Activated T-cell treated with anti-CD3 and anti-CD28 coated beads, Interleukin-2, amount 50 U/mL, for 48 hours (primary cell): ENCODE data around the gene ACP1.

Experiments used
- DNase-seq, 2 experiments: peaks; one replicate each; pipeline ENCODE4 v3.0.0-alpha.2; 2020

The ACP1 gene

DNA sequence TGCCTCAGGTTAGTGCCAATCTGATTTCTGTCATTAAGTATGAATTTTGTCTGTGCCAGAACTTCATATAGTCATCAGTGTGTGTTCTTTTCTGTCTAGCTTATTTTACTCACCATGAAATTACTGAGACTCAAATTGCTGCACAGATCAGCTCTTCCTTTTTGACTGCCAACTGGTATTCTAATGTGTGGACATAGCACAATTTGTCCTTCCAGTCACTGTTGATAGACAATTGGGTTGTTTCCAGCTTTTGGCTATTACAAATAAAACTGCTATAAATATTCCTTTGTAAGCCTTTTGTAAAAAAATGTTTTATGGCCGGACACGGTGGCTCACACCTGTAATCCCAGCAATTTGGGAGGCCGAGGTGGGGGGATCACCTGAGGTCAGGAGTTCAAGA is 8.7 kb upstream of the ACP1 start:
- DNase-seq = no peak

DNA sequence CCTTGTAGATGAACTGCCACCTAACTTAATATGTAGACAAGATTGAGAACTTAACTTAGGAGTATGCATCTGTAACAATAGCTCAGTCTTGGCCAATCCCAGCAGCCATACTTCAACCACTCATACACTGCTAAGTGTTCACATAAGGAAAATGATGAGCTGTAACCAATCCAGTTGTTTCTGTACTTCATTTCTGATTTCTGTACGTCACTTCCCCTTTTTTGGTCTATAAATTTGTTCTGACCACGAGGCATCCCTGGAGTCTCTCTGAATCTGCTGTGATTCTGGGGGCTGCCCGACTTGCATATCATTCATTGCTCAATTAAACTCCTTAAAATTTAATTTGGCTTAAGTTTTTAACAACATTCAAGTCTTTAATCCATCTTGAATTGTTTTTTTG is 7.3 kb upstream of the ACP1 start:
- no peak for DNase-seq

DNA sequence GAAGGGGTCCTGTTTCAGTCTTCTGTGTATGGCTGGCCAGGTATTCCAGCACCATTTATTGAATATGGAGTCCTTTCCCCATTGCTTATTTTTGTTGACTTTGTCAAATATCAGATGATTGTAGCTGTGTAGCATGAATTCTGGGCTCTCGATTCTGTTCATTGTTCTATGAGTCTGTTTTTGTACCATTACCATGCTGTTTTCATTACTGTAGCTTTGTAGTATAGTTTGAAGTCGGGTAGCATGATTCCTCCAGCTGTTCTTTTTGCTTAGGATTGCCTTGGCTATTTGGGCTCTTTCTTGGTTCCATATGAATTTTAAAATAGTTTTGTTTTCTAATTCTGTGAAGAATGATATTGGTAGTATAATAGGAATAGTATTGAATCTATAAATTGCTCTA is 6.9 kb upstream of the ACP1 start:
- no peak for DNase-seq

DNA sequence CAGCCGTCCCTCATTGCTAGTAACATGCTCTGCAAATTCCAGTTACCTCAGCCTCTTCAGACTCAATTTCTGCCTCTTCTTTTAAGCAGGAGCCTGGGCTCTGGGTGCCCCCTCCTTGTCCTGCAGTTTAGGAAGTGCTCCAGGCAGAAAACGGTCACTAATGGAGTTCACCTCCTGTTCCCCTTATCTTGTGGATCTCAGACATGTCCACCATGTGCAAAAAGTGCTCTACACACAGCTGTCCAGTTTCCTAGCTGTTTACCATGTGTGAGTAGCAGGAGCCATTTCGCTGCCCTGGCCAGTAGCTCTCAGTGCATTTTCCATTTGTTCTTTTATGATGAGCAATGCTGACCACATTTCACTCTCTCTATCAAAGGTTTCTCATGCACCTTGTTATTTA is 5.8 kb upstream of the ACP1 start:
- DNase-seq = no peak

DNA sequence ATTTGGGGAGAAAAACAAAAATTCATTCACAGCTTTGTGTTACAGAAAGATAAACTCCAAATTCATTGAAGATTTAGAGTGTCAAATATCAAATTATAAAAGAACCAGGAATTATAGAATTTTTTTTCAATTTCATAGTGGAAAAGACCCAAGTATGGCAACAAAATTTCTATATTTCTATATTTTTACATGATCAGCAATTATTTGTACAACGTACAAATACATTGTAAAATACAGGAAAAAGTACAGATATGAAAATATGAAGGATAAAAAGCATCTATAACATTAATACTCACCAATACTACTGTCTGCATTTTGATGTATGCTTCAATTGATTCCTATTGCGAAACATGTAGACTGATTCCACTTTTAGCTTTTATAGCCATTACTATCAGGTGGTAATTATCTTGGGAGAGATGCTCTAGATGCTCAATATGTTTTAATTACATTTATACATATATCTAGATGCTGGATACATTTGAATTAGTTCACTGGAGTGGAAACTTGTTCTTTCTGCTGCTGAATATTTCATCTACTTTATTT is 4.9 kb upstream of the ACP1 start:
- DNase-seq = no peak

DNA sequence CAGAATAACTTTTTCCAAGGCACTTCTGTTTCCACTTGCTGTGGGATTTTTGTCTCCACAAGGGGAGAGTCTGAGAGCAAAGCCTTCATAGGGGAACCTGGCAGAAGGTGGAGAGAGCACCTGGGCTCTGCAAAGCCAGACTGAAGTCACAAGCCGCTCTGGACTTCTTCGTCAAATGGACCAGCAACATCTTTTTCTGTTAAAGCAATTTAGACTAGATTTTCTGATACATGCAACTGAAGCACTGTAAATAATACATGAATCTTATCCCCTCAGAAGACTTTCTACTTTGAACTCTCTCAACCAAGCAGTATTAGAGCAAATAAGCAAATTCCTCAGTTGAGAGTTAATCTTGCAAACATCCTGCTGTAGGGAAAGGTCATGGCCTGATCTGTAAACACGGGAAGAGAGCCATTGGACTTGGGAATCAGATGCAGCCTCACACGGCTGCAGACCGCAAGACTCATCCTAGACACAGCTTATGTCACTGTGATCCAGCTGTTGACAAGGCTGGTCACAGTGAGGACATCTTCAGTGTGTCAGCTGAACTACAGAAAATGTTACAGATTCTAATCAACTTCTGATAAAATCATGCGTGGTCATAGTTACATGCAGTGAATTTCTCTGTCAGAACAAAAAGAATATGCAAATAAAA is 4.1 kb upstream of the ACP1 start:
- no peak for DNase-seq

DNA sequence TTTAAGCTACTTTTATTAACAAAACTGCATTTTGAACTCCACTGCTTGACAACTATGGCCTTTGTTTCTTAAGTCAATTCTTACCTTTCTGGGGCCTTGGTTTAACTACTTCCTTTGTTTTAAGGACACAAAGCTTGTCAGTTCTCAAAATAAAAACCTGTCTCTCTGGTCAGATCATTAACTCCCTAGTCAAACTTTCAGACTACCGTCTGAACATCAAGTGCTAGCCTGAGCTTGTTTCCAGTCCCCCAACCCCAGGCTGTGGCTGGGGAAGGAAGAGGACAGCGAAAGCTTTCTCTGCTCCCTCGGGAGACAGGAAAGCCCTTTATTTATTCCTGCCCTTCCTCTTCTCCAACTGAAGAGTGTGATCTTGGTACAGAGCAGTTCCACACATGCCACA is 2.6 kb upstream of the ACP1 start:
- DNase-seq = no peak

DNA sequence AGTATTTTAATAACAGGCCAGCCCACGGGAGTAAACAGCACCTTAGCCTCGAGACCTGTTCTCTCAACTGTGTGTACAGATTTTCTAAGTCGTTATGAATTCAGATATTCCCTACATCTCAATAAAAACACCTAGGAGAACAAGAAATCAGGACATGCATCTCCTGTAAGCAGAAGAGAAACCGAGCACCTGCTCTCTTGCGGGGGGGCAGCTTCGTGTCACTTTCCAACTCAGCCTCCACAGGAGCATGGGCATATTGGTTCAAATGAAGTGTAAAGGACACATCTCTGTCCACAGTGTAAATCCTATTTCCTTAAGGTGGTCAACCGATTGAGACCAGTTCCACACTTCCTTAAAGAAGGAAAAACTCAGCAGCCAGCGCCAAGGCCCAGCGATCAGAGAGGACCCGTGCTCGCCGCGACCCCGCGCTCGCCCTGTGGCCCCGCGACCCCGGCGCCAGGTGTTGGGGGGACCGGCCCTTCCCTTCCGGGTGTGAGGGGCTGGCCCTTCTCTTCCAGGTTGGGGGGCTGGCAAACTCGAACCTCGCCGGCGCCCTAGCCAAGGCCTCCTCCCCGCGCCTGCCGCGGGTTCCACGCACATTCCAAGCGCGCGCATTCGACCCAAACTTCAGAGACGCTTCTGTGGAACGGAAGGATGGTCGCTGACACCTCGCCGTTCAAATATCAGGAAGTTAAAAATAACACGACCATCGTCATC is 1.6 kb upstream of the ACP1 start:
- no peak for DNase-seq

DNA sequence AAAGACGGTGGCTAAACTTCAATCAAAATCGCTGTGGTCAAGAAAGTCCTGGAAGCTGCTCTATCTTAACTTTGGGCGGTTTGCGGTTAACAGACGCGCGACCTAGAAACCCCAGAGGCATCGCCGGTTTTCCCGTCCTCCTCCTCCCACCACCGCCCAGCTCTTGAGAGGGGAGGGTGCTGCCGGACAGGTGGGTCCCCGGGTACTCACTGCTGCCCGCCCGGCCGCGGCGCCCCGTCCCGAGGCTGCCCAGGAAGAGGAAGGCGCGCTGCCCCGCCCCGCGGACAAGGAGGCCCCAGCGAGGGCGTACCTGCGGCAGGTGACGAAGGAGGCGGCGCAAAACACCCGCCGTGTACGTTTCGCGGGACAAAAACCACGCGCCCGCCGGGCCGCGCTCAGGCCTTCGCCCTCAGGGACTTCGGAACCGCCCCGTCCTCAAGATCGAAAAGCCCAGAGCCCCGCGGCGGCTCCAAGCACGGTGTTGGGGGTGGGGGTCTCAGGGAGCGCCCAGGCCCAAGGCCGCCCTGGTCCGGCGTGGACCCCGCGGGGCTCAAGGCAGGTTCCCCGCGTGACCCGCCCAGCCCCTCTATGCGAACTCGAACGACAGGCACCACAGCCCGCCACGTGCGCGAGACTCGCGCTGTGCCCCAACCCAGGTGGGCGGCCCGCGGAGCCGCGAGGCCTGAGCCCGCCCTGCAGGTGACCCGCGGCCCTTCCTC is 814 bp upstream of the ACP1 start, which contains the start of gene SH3YL1:
SH3YL1 (minus strand) TSS at position 259 of the 719 bp plus-strand sequence; CDS start at position 211, 48 bp downstream.
- peak; percentile 49 to 60 for DNase-seq

DNA sequence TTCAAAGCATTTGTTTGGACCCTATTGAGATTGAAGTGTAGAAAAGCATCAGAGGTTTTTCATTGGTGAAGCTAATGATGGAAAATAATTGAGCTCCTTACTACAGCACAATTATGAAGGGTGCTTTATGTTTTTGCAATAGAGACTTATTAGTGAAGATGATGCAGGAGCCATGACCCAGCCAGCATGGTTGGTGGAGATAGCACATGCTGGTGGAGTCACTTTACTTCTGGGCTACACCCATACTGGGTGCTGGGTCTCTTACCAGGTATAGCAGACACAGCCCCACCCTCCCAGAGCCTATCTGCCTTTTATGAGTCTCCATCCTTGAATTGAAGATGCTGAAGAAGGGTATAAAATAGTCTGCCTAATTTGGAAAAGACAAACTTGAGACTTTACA is 3.6 kb downstream of the ACP1 start:
- no peak for DNase-seq

DNA sequence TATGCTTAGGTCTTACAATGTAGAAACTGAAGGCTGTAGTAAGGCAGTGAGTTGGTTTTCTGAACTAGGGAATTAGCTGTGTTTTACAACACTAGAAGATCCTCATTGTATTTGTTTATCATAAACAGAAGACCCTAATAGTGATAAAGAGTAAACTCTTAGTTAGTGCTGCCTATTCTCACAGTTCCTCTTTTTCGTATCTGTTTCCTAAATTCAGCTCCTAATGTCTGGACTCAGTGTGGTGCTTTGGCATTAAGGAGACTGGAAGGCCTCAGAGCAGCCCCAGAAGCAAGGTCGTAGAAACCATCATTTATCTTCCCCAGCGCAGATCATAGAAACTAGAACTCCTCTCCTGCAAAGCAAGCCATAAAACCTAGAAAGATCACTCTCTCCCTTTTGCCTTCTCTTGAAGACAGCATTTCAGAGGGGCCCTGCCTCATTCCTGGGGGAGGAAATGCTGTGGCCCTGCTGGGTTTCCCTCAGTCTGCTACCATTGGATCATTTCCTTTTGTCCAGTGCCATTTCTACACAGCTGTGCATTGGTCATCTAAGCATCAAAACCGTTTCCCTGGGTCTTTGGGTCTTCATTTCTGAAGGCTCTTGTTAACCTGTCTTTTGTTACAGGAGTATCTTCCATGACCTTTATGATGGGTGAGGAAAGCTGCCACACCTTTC is 4.7 kb downstream of the ACP1 start:
- DNase-seq = no peak

DNA sequence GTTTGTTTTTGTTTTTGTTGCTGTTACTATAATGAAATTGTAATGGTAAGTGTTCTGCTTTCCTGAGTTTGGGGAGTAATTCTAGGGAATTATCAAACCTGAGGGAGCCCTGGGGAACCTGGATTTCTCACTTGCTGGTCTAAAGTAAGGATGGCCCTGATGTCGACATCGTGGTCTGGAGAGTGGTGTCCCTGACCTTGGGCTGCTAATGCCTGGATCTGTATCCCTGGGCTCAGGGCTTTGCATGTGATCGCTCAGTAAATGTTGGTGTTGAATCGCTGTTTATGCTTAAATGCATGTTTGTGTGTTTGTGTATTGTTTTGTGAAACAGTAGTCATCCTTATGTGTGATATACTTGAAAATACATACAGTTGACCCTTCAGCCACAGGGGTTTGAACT is 6.1 kb downstream of the ACP1 start:
- DNase-seq = no peak

DNA sequence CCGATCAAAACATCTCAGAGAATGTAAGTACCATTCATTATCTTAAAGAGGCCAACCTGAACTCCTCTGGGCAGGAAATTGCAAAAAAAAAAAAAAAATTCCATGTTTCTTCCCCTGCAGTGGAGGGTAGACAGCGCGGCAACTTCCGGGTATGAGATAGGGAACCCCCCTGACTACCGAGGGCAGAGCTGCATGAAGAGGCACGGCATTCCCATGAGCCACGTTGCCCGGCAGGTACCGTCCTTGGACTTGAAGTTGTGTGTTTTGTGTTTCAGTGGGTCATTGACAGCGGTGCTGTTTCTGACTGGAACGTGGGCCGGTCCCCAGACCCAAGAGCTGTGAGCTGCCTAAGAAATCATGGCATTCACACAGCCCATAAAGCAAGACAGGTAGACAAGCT is 7.2 kb downstream of the ACP1 start:
- DNase-seq = no peak

DNA sequence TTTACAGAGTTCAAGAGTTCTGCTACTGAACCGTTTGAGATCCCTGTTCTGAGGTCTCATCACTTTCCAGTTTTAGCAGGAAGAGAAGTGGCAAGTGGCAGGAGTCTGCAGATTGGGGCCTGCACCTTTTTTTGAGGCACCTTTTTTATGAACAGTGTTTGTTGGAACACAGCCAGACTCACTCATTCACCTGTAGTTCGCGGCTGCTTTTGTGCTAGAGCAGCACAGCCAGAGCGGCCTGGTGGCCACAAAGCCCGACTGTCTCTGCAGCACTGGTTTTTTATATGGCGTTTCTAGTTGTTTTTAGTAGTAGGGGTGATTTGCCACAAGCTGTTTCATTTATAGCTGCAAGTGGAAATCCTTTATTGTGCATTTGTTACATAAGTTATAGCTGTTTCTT is 8.6 kb downstream of the ACP1 start:
- no peak for DNase-seq

DNA sequence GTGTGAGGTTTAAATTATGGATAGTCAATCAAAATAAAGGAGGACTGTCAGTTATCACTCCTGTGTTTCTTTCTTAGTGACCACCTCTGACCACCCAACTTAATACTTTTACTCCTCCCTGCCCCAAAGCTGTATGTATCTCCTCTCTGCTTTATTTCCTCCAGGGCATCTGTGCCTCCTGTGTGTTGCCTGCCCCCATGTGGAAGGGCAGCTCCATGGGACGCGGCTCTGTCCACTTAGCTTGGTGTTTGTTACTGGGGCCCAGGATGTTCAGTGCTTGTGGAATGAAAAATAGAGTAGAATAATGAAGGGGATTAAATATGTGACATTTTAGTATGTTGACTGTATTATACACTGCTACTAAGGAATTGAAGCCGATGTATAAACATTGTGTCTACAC is 9.8 kb downstream of the ACP1 start:
- no peak for DNase-seq

DNA sequence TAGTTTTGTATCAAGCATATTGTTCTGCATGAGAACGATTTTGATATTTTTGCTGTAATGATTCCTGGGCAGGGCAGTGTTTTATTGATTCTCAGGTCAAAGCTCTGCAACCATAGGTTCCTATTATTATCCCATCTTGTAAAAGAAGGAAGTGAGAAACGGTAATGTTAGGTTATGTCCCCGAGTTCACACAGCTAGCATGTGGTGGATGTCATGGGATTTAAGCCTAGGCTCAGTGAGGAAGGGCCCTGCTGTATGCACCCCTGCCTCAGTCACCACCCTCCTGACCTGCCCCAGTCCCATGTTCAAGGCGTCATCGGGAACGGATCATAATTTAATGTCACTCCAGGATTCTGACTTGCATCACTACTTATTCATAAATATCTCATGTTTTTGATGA is 10.7 kb downstream of the ACP1 start:
- DNase-seq = no peak

DNA sequence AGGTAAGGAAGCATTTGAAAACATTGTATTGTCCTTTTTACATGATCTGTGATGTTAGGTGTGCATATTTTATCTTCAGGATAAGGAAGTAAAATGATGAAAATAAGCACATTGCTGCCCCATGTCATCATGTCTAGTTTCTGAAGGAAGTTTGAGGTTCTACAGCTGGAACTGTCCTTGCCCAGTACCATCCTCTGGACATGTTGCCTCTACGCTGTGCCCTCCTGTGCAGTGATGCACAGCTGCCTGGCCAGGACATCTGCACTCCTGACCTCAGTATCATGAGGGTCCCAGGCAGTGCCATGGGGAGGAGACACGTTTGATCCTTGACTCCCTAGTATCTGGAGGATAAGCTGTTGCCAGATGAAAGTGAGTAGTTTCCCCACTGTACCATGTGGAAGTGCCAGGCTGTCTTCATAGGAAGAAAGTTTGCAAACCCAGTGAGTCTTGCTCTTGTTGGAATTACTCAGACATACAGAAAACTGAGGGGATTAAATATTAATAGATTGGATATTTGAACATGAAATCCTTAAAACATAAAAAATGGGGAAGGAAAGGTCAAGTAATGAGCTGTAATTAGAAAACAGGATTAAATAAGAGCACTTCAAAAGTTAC is 13.7 kb downstream of the ACP1 start:
- no peak for DNase-seq

DNA sequence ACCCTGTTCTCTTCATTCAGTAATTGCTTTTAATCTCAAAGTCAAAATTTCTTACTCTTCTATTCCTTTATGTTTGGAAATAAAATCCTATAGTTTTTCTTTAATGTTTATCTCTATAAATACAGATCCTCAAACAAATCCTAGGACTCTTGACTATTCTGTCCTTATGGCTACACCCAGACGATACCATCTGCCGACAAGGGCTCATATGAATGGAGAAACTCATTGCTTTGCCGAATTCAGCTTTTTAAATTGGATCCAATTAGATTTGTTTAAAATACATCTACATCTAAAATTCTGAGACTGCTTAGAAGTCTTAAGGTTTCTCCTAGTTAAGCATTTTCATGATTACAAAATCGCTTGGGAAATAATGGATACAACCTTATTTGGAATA is 14.2 kb downstream of the ACP1 start:
- DNase-seq = no peak

DNA sequence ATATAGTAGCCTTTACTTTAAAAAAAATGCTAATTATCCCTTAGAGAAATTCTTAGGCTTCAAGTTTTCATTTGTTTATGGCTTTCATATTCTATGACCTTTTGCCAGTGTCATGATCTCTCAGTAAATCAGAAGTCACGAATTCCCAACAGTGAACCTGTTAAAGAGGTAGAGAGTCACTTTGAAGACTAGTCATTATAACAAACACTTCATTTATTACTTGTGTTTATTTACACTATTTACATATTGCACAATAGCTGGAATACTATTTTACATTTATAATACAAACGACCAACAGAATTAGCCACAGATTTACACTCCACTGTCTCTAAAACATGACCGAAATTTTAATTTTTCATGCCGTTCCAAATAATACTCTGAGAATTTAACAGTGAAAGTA is 14.6 kb downstream of the ACP1 start:
- no peak for DNase-seq

DNA sequence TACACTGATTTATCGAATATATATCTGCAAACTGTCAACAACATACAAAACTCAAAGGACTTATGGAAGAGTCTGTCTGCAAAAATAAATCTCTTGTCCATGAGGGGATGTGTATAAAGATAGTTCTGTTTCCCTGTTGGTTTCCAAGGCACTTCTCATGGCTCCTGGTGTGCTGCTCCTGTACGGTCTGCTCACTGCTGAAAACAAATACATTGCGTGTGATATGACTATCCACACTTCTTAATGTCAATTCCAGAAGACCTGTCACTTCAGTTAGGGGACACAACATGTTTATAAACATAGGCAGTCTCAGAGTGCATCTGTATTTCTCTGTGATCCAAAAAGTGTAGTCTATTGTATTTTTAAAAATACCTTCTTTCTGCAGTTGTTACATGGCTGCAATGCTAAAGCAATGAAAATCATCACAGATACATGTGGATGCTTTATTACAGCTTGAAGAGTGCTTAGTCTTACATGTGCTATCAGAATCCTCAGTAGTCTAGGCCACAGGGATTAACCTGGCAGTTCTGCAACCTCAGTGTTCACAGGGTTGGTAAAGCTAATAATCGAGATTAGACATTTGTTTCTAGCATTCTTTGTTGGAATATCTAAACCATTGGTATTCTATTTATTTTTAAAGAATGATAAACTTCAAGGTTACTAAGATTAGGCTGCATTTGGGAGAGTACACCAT is 15.4 kb downstream of the ACP1 start:
- no peak for DNase-seq

DNA sequence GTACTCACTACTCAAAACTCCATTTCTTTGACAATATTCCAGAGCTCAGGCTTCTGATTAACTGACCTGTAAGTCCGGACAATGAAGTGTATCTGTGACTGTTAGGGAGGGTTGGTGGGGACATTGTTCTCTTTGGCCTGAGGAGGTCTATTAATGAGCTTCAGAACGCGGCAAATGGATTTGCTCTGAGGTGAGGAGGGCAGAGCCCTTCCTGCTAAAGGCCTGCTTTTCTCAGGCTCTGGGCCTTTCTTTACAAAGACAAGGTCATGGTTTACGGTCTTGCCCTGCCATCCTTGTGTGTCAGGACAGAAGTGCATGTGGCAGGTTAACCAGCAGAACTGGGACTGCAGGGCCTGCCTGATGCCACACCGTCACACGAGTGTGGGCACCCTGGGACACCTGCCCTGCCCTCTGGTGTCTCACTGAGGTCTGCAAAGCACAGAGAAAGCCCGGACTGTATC is 15.9 kb downstream of the ACP1 start:
- no peak for DNase-seq

DNA sequence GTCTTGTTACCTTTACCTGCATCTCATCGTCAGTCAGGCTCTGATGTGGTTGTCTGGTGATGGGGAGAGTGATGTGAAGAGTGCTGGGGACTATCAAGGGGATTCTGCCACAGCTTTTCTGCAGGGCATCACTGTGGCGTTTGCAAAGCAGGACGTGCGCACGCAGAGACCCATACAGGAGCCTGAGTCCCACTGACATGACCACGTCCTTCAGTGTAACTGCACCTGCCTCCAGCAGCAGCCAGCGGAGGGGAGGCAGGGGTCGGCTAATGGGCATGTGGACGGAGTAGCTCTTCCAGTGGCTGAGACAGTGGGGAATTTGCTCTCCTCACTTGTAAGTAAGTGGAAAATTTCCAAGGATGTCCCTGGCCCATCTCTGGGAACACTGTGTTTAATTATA is 16.6 kb downstream of the ACP1 start:
- DNase-seq = no peak
